Measurements from ENCODE around the gene THAP6.
A peak's percentile ranks its signal among the peaks of the same experiment; 100 is the strongest.
"Not testable (repeated sequence)": the region's sequence is repeated elsewhere in the genome, so short reads cannot be mapped to it uniquely, and the experiment has no call there.

THAP6 gene

DNA sequence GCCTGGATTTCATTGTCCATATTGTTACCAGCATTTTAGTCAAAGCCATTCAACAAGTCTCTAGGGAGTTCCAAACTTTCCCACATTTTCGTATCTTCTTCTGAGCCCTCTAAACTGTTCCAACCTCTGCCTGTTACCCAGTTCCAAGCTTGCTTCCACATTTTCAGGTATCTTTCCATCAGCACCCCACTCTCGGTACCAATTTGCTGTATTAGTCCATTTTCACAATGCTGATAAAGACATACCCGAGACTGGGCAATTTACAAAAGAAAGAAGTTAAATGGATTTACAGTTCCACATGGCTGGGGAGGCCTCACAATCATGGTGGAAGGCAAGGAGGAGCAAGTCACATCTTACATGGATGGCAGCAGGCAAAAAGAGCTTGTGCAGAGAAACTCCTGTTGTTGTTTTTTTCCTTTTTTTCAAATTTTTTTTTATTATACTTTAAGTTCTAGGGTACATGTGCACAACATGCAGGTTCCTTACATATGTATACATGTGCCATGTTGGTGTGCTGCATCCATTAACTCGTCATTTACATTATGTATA, 19.1 kb downstream of the THAP6 start:
- H3K9me3 ChIP-seq (ENCODE audit: control insufficient read depth, insufficient read depth, low read depth, low read length); H3K27ac ChIP-seq (ENCODE audit: extremely low read depth, low read depth, low read length); H3K4me3 ChIP-seq (ENCODE audit: low read depth, low read length); POLR2A ChIA-PET; H3K4me1 ChIP-seq (ENCODE audit: control insufficient read depth, insufficient read depth, low read length); CTCF ChIA-PET: not testable (repeated sequence)
- H3K36me3 ChIP-seq (ENCODE audit: control insufficient read depth in 2 of 2, insufficient read depth in 1 of 2, low read length in 2 of 2) = peaks cover 0 to 35% of the 10 kb centered on the region in 2 experiments; a peak in 1 of 3 replicates
- peak; percentile 82 for TF ChIP-seq ZNF707 (tag by site-specific recombination; IDR thresholded peaks at IDR 0.05)

DNA sequence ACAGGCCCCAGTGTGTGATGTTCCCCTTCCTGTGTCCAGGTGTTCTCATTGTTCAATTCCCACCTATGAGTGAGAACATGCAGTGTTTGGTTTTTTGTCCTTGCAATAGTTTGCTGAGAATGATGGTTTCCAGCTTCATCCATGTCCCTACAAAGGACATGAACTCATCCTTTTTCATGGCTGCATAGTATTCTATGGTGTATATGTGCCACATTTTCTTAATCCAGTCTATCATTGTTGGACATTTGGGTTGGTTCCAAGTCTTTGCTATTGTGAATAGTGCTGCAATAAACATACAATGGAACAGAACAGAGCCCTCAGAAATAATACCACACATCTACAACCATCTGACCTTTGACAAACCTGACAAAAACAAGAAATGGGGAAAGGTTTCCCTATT, 19.7 kb downstream of the THAP6 start:
- H3K36me3 ChIP-seq (ENCODE audit: control insufficient read depth in 2 of 2, insufficient read depth in 1 of 2, low read length in 2 of 2) = peaks cover 0 to 34% of the 10 kb centered on the region in 2 experiments; a peak in 1 of 3 replicates
- H3K27ac ChIP-seq (ENCODE audit: extremely low read depth, low read depth, low read length); H3K4me3 ChIP-seq (ENCODE audit: low read depth, low read length); H3K4me1 ChIP-seq (ENCODE audit: control insufficient read depth, insufficient read depth, low read length); CTCF ChIA-PET; POLR2A ChIA-PET; H3K9me3 ChIP-seq (ENCODE audit: control insufficient read depth, insufficient read depth, low read depth, low read length): not testable (repeated sequence)
- TF ChIP-seq ZNF146 (tag by site-specific recombination; IDR thresholded peaks at IDR 0.05) = peak; percentile 78

GRCh38 chr4:75537308-75537707, 23.0 kb downstream of the THAP6 start:
- H3K27ac ChIP-seq (ENCODE audit: extremely low read depth, low read depth, low read length); H3K36me3 ChIP-seq (ENCODE audit: control insufficient read depth in 2 of 2, insufficient read depth in 1 of 2, low read length in 2 of 2); POLR2A ChIA-PET; H3K4me3 ChIP-seq (ENCODE audit: low read depth, low read length); H3K4me1 ChIP-seq (ENCODE audit: control insufficient read depth, insufficient read depth, low read length); H3K9me3 ChIP-seq (ENCODE audit: control insufficient read depth, insufficient read depth, low read depth, low read length): not testable (repeated sequence)
- peak; percentile 93 for TF ChIP-seq ZNF184 (tag by site-specific recombination; IDR thresholded peaks at IDR 0.05)
- CTCF ChIA-PET = interaction anchor here (0.6 kb wide), 1 partner anchor 168 kb away, joined by 3 read pairs; no protein-coding TSS in a partner anchor

DNA sequence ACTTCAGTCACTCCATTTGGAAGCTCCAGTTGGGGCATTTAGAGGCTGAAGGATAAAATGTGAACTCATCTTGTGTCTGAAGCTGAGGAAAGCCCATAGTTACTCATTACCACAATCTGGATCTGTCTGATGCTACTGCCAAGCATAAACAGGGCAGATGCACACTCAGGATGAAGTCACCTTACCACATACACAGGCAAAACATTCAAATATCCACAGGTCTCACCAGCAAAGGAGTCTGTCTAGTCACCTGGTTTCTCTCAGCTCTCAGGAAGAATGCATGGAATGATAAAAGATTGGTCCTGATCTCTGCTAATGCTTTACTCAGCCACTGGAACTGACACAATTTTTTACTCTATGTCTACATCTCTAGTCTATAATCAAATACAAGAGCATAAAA, 28.6 kb downstream of the THAP6 start:
- TF ChIP-seq ZNF555 (tag by site-specific recombination; conservative IDR thresholded peaks at IDR 0.05) (no peak), ZXDB (tag by site-specific recombination; IDR thresholded peaks at IDR 0.05) (no peak), ZNF155 (tag by site-specific recombination; IDR thresholded peaks at IDR 0.05) (no peak), ZBTB48 (tag by site-specific recombination; IDR thresholded peaks at IDR 0.05) (no peak), GLI4 (tag by site-specific recombination; IDR thresholded peaks at IDR 0.05) (no peak), ZNF132 (tag by site-specific recombination; IDR thresholded peaks at IDR 0.05; ENCODE audit: borderline replicate concordance) (no peak), ZNF768 (tag by site-specific recombination; IDR thresholded peaks at IDR 0.05) (no peak), ZNF18 (tag by site-specific recombination; IDR thresholded peaks at IDR 0.05) (no peak)
- TF ChIP-seq, protein P1, sequence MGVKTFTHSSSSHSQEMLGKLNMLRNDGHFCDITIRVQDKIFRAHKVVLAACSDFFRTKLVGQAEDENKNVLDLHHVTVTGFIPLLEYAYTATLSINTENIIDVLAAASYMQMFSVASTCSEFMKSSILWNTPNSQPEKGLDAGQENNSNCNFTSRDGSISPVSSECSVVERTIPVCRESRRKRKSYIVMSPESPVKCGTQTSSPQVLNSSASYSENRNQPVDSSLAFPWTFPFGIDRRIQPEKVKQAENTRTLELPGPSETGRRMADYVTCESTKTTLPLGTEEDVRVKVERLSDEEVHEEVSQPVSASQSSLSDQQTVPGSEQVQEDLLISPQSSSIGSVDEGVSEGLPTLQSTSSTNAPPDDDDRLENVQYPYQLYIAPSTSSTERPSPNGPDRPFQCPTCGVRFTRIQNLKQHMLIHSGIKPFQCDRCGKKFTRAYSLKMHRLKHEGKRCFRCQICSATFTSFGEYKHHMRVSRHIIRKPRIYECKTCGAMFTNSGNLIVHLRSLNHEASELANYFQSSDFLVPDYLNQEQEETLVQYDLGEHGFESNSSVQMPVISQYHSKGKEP (tag by site-specific recombination; IDR thresholded peaks at IDR 0.05) = no peak
- H3K36me3 ChIP-seq (ENCODE audit: control insufficient read depth in 2 of 2, insufficient read depth in 1 of 2, low read length in 2 of 2) = peaks cover 0 to 7% of the 10 kb centered on the region in 2 experiments; a peak in 1 of 3 replicates
- no peaks in the 10 kb centered on the region for H3K9me3 ChIP-seq (ENCODE audit: control insufficient read depth, insufficient read depth, low read depth, low read length)
- POLR2A ChIA-PET = no interaction called here
- no peak overlapping the region for H3K27ac ChIP-seq (ENCODE audit: extremely low read depth, low read depth, low read length)
- CTCF ChIA-PET = no interaction called here
- H3K4me3 ChIP-seq (ENCODE audit: low read depth, low read length) = no peak overlapping the region
- H3K4me1 ChIP-seq (ENCODE audit: control insufficient read depth, insufficient read depth, low read length) = no peaks in the 10 kb centered on the region

- H3K36me3 ChIP-seq (ENCODE audit: control insufficient read depth in 2 of 2, insufficient read depth in 1 of 2, low read length in 2 of 2); H3K9me3 ChIP-seq (ENCODE audit: control insufficient read depth, insufficient read depth, low read depth, low read length); H3K27ac ChIP-seq (ENCODE audit: extremely low read depth, low read depth, low read length); H3K4me3 ChIP-seq (ENCODE audit: low read depth, low read length); H3K4me1 ChIP-seq (ENCODE audit: control insufficient read depth, insufficient read depth, low read length); POLR2A ChIA-PET: not testable (repeated sequence)
- CTCF ChIA-PET = interaction anchor here (1.0 kb wide), 1 partner anchor 335 kb away, joined by 3 read pairs; no protein-coding TSS in a partner anchor
These were observed 29.9 kb downstream of the THAP6 start for GRCh38 chr4:75544220-75544619.

Data from HEK293 (cell line).